ENCODE results near the gene ILF3. TPM values are rescaled to one million over a fixed set of nuclear protein-coding genes. Genes with fewer than 3 reads are reported as not detected.

ILF3 gene
- total RNA-seq, 1 experiment from 2014 or later: 430 TPM

- TF ChIP-seq EGR1 (IDR thresholded peaks at IDR 0.05; ENCODE audit: low read depth) (peak; percentile 67), SP1 (IDR thresholded peaks at IDR 0.05; ENCODE audit: low read depth) (0 out of 2 replicates have a peak, but pooled peaks have one; percentile 27), CTCF (IDR thresholded peaks at IDR 0.05 in 2 of 3, conservative IDR thresholded peaks at IDR 0.05 in 1 of 3; ENCODE audit: borderline replicate concordance in 1 of 3, insufficient read depth in 1 of 3, low read depth in 2 of 3, low read length in 2 of 3) (no peak), CBX3 (IDR thresholded peaks at IDR 0.05; ENCODE audit: low read depth) (no peak), ZFX (IDR thresholded peaks at IDR 0.05) (no peak), TCF7L2 (IDR thresholded peaks at IDR 0.05; ENCODE audit: borderline replicate concordance, extremely low read depth, insufficient read depth, insufficient read length) (peak; percentile 34), FOSL1 (IDR thresholded peaks at IDR 0.05; ENCODE audit: low read depth) (no peak), SRF (IDR thresholded peaks at IDR 0.05; ENCODE audit: low read depth) (no peak)
Observed at GRCh38 chr19:10695401-10696398, 41.6 kb downstream of the ILF3 start (continued).

- DNase-seq (ENCODE audit: low read depth, low spot score): peak; percentile 48
- Histone ChIP-seq H3K4me1 (ENCODE audit: control insufficient read depth in 1 of 2, insufficient read depth in 2 of 2, low read length in 2 of 2) (peaks cover 11 to 32% of the 10 kb centered on the region in 2 experiments), H3K9ac (ENCODE audit: low read length) (no peak overlapping the region), H3K9me2 (ENCODE audit: insufficient read depth) (no peaks in the 10 kb centered on the region), H2AFZ (ENCODE audit: low read depth, low read length, poor library complexity, severe bottlenecking) (no peak overlapping the region), H3K36me3 (ENCODE audit: control insufficient read depth in 1 of 2, insufficient read depth in 2 of 2, low read length in 2 of 2) (peaks cover 0 to 6% of the 10 kb centered on the region in 2 experiments; a peak in 1 of 4 replicates), H3K79me2 (ENCODE audit: insufficient read depth, low read length) (peaks cover 11% of the 10 kb centered on the region), H3K9me3 (ENCODE audit: control insufficient read depth in 1 of 2, insufficient read depth in 1 of 2, low read depth in 1 of 2, low read length in 2 of 2) (no peaks in the 10 kb centered on the region), H3K27me3 (ENCODE audit: insufficient read depth, low read length) (no peaks in the 10 kb centered on the region), H3K27ac (ENCODE audit: low read depth, low read length) (no peak overlapping the region), H3K4me2 (ENCODE audit: low read length) (peak overlapping the region; percentile 92), H3K4me3 (replicated peaks in 1 of 2; ENCODE audit: low read depth in 1 of 2, low read length in 2 of 2) (peak overlapping the region in 1 of 2 experiments; percentile 19; a peak in 1 of 4 replicates), H4K20me1 (ENCODE audit: insufficient read depth) (peaks cover under 1% of the 10 kb centered on the region; the same call in 1 of the 2 replicates)
- ChIA-PET RAD21 (ENCODE audit: low non-redundant PET in 1 of 2, low total read pairs in 2 of 2, uncharacterized antibody in 2 of 2, unreplicated experiment in 2 of 2) (interaction anchor here (0.6 to 1.5 kb wide), 8 partner anchors 55 to 294 kb away, joined by 3 to 10 read pairs (median 4); no protein-coding TSS in a partner anchor), CTCF (interaction anchor here (0.6 to 5.7 kb wide), 28 partner anchors 10 to 439 kb away, joined by 3 to 43 read pairs (median 4); partner anchors contain the start of genes CDC37, CDKN2D, DNM2 and KRI1), POLR2A (no interaction called here)
- no TSS peak for BruUV-seq (replicated peaks)
- intact Hi-C loops (cut with micrococcal nuclease): loop anchor here (1.0 to 5.0 kb wide), 5 partner anchors 47 to 295 kb away; partner anchors contain the start of gene ILF3
- TF ChIP-seq RAD21 (IDR thresholded peaks at IDR 0.05; ENCODE audit: low read depth): peak; percentile 86
- TF ChIP-seq CTCF (IDR thresholded peaks at IDR 0.05 in 2 of 3, conservative IDR thresholded peaks at IDR 0.05 in 1 of 3; ENCODE audit: borderline replicate concordance in 1 of 3, insufficient read depth in 1 of 3, low read depth in 2 of 3, low read length in 2 of 3): peak; percentile 54 to 83 (median 66)
- no peak for TF ChIP-seq EZH2phosphoT487 (IDR thresholded peaks at IDR 0.05; ENCODE audit: borderline replicate concordance)
- ATAC-seq: no peak
Observed at GRCh38 chr19:10699650-10700335, 45.6 kb downstream of the ILF3 start.
